Choroid plexus epithelial cell (primary cell): ENCODE measurements around the gene SLC25A52.
"Not testable (repeated sequence)": the region's sequence is repeated elsewhere in the genome, so short reads cannot be mapped to it uniquely, and the experiment has no call there.

Experiments used
- DNase-seq: peaks from one replicate; pipeline ENCODE4 v3.0.0-alpha.2; 2010; ENCODE audit warnings: low read depth
- H3K4me3 ChIP-seq: 2 replicates; pipeline ENCODE4 v1.5.1; 2011; ENCODE audit warnings: low read depth, mild to moderate bottlenecking, control low read depth, low read length, moderate library complexity
- TF ChIP-seq, protein P1 (sequence below): conservative IDR thresholded peaks from 2 replicates; pipeline ENCODE4 v1.5.1; 2011; ENCODE audit warnings: low read depth, mild to moderate bottlenecking, control low read depth, inconsistent platforms, low read length, moderate library complexity

Gene SLC25A52

GRCh38 chr18:31760695-31761094, at the start of gene SLC25A52:
Gene SLC25A52 (minus strand): TSS chr18:31760880. CDS start chr18:31760661, 219 bp downstream.
- no peak for DNase-seq
- no peak within 1 kb of the TSS for H3K4me3 ChIP-seq
- TF ChIP-seq, protein P1, sequence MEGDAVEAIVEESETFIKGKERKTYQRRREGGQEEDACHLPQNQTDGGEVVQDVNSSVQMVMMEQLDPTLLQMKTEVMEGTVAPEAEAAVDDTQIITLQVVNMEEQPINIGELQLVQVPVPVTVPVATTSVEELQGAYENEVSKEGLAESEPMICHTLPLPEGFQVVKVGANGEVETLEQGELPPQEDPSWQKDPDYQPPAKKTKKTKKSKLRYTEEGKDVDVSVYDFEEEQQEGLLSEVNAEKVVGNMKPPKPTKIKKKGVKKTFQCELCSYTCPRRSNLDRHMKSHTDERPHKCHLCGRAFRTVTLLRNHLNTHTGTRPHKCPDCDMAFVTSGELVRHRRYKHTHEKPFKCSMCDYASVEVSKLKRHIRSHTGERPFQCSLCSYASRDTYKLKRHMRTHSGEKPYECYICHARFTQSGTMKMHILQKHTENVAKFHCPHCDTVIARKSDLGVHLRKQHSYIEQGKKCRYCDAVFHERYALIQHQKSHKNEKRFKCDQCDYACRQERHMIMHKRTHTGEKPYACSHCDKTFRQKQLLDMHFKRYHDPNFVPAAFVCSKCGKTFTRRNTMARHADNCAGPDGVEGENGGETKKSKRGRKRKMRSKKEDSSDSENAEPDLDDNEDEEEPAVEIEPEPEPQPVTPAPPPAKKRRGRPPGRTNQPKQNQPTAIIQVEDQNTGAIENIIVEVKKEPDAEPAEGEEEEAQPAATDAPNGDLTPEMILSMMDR, result no peak

DNA sequence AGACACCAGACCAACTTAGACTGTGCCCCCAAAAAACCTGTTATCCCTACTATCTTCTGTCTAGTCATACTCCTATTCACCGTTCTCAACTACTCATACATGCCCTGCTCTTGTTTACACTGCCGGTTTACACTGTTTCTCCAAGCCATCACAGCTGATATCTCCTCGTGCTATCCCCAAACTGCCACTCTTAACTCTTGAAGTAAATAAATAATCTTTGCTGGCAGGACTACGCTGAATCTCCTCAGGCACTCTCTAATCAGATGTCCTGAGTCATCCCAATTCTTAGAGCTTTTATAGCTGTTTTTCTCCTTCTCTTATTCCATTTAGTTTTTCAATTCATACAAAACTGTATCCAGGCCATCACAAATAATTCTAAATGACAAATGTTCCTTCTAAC, 48.4 kb upstream of the SLC25A52 start:
- DNase-seq, H3K4me3 ChIP-seq: not testable (repeated sequence)

DNA sequence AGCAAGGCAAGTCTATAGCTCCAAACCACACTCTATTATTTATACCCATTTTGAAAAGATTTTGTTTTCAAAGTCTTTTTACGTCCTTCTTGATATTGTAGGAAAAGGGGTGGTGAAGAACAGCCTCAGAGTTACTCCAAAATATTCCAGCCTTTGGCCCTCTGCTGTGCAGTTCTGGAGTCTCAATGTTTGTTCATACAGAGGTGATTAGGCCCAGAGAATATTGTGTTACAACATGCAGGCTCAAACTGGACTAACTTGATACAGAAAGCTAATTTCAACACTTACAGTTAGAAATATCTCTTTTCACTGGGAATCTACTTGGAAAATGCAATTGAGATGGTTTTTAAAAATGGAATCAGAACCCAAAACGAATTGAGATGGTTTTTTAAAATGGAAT, 40.4 kb upstream of the SLC25A52 start:
- TF ChIP-seq, protein P1, result no peak
- no peak for DNase-seq
- no peak overlapping the region for H3K4me3 ChIP-seq

DNA sequence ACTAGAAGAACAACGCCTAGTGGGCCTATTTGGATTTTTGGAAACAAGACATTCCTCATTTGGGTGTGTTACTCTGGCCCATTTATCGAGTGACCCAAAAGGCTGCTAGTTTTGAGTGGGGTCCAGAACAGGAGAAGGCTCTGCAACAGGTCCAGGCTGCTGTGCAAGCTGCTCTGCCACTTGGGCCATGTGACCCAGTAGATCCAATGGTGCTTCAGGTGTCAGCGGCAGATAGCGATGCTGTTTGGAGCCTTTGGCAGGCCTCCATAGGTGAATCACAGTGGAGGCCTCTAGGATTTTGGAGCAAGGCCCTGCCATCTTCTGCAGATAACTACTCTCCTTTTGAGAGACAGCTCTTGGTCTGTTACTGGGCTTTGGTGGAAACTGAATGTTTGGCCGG, 38.6 kb upstream of the SLC25A52 start:
- H3K4me3 ChIP-seq, DNase-seq: not testable (repeated sequence)

GRCh38 chr18:31798399-31798798, 37.7 kb upstream of the SLC25A52 start:
- TF ChIP-seq, protein P1, result no peak
- no peak for DNase-seq
- no peak overlapping the region for H3K4me3 ChIP-seq

DNA sequence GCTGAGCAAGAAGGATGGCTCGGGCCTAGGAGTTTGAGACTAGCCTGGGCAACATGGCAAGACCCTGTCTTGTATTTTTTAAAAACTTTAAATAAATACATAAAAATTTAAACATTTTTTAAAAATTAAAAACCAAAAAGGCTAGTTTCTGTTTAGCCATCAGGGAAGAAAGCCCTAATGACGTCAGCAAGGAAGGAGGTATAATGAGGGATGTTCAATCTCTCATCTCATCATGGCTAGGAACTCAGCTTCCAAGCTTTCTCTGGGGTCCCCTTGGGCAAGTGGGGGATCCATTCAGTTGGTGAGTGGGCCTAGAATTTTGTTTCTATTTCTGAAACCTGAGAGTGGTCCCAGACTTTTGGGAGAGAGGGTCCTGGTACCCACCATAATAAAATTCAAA, 35.1 kb upstream of the SLC25A52 start:
- DNase-seq, result no peak
- no peak overlapping the region for H3K4me3 ChIP-seq
- TF ChIP-seq, protein P1, result no peak

DNA sequence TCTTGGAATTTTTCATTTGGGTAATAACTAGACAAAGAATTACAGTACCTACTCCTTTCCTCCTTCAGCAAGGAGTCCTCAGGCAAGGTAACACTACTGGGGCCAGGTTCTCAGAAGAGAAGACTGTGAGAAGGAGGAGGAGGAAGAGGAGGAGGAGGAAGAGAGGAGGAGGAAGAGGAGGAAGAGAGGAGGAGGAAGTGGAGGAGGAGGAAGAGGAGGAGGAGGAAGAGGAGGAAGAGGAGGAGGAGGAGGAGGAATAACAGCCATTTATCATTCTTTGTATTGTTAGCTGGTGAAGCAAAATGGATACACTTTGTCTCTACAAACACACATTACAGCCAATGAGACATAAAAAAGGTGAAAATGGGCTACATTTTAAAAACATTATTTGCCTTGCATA, 32.9 kb upstream of the SLC25A52 start:
- H3K4me3 ChIP-seq, result no peak overlapping the region
- no peak for DNase-seq
- TF ChIP-seq, protein P1, result no peak

GRCh38 chr18:31792580-31792911, 31.9 kb upstream of the SLC25A52 start:
- no peak for DNase-seq
- no peak overlapping the region for H3K4me3 ChIP-seq
- TF ChIP-seq, protein P1, result no peak
